Measurements from ENCODE around the gene OPN1MW3. TPM values are rescaled to one million over a fixed set of nuclear protein-coding genes. Genes with fewer than 3 reads are reported as not detected.
A peak's percentile ranks its signal among the peaks of the same experiment; 100 is the strongest.
"Not testable (repeated sequence)": the region's sequence is repeated elsewhere in the genome, so short reads cannot be mapped to it uniquely, and the experiment has no call there.

Gene OPN1MW3
- total RNA-seq, 2 experiments from 2014 or later = not detected

DNA sequence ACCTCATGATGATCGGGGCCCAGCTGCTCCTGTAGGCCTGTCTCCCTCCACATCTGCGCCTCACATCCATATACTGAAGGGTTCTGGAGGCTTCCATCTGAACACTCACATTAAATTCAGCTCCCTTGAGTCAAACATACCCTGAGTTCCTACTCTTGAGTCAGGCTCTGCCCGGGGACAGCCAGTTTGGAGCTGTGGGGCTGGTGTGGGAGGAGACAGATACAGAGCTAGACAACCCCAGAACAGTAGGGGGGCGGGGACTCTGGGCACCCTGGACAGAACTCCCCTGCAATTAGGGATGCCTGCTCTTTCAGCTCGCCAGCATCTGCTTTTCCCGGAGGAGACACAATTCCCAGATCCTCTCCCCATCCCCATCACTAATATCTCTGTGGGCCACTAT, 5.7 kb downstream of the OPN1MW3 start:
- H3K36me3 Mint-ChIP-seq; H3K27me3 Mint-ChIP-seq; H3K9me3 Mint-ChIP-seq (ENCODE audit: low read depth); H3K4me3 Mint-ChIP-seq; DNase-seq; H3K27ac Mint-ChIP-seq; ATAC-seq; H3K4me1 Mint-ChIP-seq; CTCF ChIA-PET: not testable (repeated sequence)

DNA sequence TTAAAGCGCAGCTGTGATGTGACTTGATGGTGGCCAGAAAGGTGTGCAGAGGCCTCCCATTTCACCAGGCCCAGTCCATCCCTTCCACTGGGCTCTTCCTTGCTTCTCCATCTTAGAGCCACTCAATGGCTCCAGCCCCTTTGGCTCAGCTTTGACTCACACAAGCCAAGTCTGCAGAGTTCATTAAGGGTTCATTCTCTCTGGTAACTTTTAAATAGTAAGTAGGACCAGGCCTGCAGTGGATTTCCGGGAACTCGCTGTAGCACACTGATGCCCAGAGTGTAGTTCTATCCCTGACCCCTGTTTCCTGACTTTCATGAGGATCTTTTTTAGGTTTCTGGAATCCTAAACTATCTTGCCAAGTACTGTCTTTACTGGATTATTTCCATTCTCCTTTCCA, 11.9 kb downstream of the OPN1MW3 start:
- CTCF ChIA-PET; H3K36me3 Mint-ChIP-seq; H3K4me3 Mint-ChIP-seq; H3K9me3 Mint-ChIP-seq (ENCODE audit: low read depth); DNase-seq; ATAC-seq; H3K27me3 Mint-ChIP-seq; H3K4me1 Mint-ChIP-seq; H3K27ac Mint-ChIP-seq: not testable (repeated sequence)

DNA sequence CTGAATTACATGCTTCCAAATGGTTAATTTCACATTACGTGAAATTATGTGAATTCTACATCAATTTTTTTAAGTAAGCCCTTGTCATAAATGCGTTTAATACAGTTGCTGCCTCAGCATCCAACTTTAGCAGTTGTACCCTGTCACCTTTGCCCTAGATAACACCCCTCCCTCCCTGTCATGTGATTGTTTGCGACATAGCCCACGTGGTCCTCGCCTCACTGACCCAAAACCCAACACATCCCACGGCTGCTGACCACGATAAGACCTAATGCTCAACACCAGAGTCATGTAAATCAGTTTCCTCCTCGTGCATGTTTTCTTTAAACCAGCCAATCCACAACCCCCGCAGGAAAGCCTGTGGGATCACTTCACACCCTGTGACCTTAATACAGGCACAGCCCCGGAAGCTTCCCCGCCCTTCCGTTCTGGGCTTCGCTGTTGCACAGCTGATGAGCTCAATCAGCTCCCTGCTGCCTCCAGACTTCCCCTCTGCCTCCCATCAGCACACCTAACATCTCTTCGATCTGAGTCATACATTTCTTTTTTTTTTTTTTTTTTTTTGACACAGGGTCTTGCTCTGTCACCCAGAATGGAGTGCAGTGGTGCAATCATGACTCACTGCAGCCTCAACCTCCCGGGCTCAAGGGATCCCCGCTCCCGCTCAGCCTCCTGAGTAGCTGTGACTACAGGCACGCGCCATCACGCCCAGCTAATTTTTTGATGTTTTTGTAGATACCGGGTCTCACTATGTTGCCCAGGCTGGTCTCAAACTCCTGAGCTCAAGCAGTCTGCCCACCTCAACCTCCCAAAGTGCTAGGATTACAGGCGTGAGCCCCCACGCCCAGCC, 27.3 kb downstream of the OPN1MW3 start:
- H3K4me3 Mint-ChIP-seq; CTCF ChIA-PET; H3K9me3 Mint-ChIP-seq (ENCODE audit: low read depth); DNase-seq; H3K27ac Mint-ChIP-seq; H3K36me3 Mint-ChIP-seq; H3K4me1 Mint-ChIP-seq; H3K27me3 Mint-ChIP-seq: not testable (repeated sequence)
- ATAC-seq = peak; percentile 98

DNA sequence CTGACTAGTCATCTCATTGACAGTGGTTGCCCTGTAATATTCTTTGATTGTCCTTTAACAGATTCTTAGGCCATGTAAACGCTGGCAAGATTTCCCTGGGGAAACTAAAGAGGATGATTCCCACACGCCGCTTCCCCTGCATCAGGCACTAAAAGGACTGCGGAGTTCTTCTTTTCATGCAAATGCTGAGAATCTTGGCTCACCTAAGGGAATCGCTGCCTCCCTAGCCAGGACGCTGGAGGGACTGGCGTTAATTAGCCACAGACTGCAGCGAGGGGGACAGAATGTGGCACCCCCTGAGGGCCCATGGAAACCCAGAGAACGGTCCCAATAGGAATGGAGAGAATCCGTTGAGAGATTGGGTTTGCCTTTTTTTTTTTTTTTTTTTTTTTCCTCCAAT, 29.0 kb downstream of the OPN1MW3 start:
- ATAC-seq; H3K4me3 Mint-ChIP-seq; H3K27ac Mint-ChIP-seq; H3K36me3 Mint-ChIP-seq; CTCF ChIA-PET; H3K9me3 Mint-ChIP-seq (ENCODE audit: low read depth); H3K27me3 Mint-ChIP-seq; H3K4me1 Mint-ChIP-seq; DNase-seq: not testable (repeated sequence)

DNA sequence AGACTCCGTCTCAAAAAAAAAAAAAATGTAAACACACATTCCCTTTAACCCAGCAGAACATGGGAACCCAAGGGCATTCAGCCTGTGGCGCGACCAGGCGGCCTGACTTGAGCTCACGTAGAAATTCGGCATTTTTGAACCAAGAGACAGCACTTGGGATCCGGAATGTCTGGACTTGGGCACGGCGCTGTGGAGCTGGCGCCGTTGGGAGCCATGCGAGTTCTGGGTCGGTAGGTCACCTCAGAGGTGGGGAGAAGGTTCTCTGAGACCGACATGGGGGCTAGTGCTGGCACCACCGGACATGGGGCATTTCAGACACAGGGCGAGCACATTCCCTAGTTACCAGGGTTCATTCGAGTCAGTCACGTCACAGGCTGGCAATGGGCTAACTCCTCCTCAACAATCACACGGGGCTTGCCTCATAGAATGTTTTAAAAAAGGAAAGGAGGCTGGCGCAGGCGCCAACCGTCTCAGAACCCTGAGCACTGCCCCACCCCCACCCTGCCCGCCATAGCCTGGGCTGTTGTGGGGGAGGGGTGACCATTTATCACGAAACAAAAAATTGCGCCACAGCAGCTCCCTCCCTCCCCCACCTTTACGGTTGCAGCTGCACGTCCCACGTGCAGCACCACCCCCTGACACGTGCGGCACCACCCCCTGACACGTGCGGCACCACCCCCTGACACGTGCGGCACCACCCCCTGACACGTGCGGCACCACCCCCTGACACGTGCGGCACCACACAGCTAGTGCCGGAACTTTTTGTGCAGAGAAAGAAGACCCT, 37.6 kb downstream of the OPN1MW3 start, which contains the start of gene TEX28:
TSS of gene TEX28 (minus strand) at position 334 of the 784 bp plus-strand sequence. CDS start 3,007 bp downstream, outside the sequence.
- CTCF ChIA-PET = interaction anchor here (1.0 kb wide), 1 partner anchor 281 kb away, joined by 3 read pairs; no protein-coding TSS in a partner anchor
- H3K4me1 Mint-ChIP-seq = no peaks in the 10 kb centered on the region
- H3K27ac Mint-ChIP-seq = no peak within 1 kb of the TSS
- no peaks in the 10 kb centered on the region for H3K36me3 Mint-ChIP-seq
- no peak for ATAC-seq
- no peaks in the 10 kb centered on the region for H3K9me3 Mint-ChIP-seq (ENCODE audit: low read depth)
- no peaks in the 10 kb centered on the region for H3K27me3 Mint-ChIP-seq
- DNase-seq = no peak
- no peak within 1 kb of the TSS for H3K4me3 Mint-ChIP-seq

DNA sequence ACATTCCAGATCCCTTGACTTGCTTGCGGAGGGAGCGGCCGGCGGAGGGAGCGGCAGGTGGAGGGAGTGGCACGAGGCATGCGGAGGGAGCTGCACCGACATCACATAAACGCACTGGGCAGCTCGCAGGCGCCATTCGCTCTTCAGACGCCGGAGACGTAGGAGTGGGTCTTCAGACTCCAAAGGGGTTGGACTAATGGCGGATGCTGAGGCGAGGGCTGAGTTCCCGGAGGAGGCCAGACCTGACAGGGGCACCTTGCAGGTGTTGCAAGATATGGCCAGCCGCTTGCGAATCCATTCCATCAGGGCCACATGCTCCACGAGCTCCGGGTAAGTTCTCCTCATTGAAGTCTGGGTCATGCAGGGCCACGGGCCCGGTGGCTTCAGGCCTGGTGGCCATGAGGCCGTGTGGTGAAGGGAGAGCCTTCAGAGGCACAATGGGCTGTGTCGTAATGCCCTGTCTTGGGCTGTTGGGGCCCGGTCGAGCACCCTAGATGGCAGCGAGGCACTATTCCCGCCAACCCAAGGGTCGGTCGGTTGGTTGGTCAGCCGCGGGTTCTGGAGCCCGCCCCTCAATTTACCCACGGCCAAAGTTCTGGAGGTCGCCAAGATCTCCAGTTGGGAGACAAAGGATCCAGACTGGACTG, 38.4 kb downstream of the OPN1MW3 start, which contains the start of gene TKTL1:
TSS of gene TKTL1 (plus strand) at position 132 of the 647 bp plus-strand sequence. CDS start at position 197, 65 bp downstream.
- H3K27ac Mint-ChIP-seq = no peak within 1 kb of the TSS
- CTCF ChIA-PET = interaction anchor here (1.0 kb wide), 1 partner anchor 282 kb away, joined by 3 read pairs; no protein-coding TSS in a partner anchor
- ATAC-seq = no peak
- no peaks in the 10 kb centered on the region for H3K9me3 Mint-ChIP-seq (ENCODE audit: low read depth)
- H3K4me1 Mint-ChIP-seq = no peaks in the 10 kb centered on the region
- H3K4me3 Mint-ChIP-seq = no peak within 1 kb of the TSS
- DNase-seq = no peak
- H3K36me3 Mint-ChIP-seq = no peaks in the 10 kb centered on the region
- H3K27me3 Mint-ChIP-seq = no peaks in the 10 kb centered on the region

DNA sequence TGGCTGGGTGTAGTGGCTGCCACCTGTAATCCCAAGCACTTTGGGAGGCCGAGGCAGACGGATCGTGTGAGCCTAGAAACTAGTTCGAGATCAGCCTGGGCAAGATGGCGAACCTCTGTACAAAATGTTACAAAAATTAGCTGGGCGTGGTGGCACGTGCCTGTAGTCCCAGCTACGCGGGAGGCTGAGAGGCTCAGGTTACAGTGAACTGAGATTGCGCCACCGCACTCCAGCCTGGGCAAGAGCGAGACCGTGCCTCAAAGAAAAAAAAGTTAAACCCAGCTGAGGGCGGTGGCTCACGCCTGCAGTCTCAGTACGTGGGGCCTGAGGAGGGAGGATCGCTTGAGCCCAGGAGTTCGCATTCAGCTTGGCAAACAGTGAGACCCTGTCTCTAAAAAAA, 39.3 kb downstream of the OPN1MW3 start:
- no peaks in the 10 kb centered on the region for H3K27me3 Mint-ChIP-seq
- no peak overlapping the region for H3K4me3 Mint-ChIP-seq
- DNase-seq (no peak), ATAC-seq (no peak)
- no peaks in the 10 kb centered on the region for H3K4me1 Mint-ChIP-seq
- CTCF ChIA-PET = no interaction called here
- no peaks in the 10 kb centered on the region for H3K9me3 Mint-ChIP-seq (ENCODE audit: low read depth)
- H3K27ac Mint-ChIP-seq = no peak overlapping the region
- H3K36me3 Mint-ChIP-seq = no peaks in the 10 kb centered on the region

DNA sequence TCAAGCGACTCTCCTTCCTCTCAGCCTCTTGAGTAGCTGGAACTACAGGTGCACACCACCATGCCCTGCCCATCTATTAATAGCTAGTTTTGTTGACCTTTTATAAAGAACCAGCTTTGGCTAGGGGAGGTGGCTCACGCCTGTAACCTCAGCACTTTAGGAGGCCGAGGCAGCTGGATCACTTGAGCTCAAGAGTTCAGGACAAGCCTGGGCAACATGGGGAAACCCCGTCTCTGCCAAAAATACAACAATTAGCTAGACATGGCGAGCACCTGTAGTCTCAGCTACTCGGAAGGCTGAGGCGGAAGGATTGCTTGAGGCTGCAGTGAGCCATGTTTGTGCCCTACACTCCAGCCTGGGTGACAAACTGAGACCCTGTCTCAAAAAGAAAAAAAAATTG, 40.9 kb downstream of the OPN1MW3 start:
- Mint-ChIP-seq H3K4me1 (no peaks in the 10 kb centered on the region), H3K9me3 (ENCODE audit: low read depth) (no peaks in the 10 kb centered on the region), H3K36me3 (no peaks in the 10 kb centered on the region), H3K27ac (no peak overlapping the region), H3K27me3 (no peaks in the 10 kb centered on the region), H3K4me3 (no peak overlapping the region)
- ATAC-seq (no peak), DNase-seq (no peak)
- CTCF ChIA-PET = interaction anchor here (2.3 kb wide), 1 partner anchor 10 kb away, joined by 7 read pairs; no protein-coding TSS in a partner anchor

DNA sequence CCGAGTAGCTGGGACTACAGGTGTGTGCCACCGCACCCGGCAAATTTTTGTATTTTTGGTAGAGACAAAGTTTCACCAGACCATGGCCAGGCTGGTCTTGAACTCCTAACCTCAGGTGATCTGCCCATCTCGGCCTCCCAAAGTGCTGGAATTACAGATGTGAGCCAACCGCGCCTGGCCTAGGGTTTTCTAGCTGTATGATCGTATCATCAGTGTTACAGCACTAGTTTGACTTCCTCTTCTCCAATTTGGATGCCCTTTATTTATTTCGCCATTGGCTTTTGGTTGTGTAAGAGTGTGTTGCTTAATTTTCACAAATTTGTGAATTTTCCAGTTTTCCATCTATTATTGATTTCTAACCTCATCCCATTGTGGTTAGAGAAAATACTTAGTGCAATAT, 43.4 kb downstream of the OPN1MW3 start:
- CTCF ChIA-PET = no interaction called here
- Mint-ChIP-seq H3K27me3 (no peaks in the 10 kb centered on the region), H3K27ac (no peak overlapping the region), H3K9me3 (ENCODE audit: low read depth) (no peaks in the 10 kb centered on the region), H3K4me3 (no peak overlapping the region), H3K36me3 (no peaks in the 10 kb centered on the region), H3K4me1 (no peaks in the 10 kb centered on the region)
- ATAC-seq (no peak), DNase-seq (no peak)

DNA sequence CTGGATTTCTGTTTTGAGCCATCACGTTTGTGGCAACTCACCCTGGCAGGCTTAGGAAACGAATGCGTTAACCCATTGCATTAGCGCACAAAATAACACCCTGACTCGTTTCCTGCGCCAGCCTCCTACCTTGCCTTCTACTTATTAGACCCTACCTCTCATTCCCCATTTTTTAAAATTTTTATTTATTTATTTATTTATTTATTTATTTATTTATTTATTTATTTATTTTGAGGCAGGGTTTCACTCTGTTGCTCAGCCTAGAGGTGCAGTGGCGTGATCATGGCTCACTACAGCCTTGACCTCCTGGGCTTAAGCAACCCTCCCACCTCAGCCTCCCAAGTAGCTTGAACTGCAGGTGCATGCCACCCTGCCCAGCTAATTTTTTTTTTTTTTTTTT, 45.6 kb downstream of the OPN1MW3 start:
- H3K4me1 Mint-ChIP-seq; H3K4me3 Mint-ChIP-seq; H3K27ac Mint-ChIP-seq; H3K27me3 Mint-ChIP-seq; DNase-seq; ATAC-seq; H3K36me3 Mint-ChIP-seq; CTCF ChIA-PET; H3K9me3 Mint-ChIP-seq (ENCODE audit: low read depth): not testable (repeated sequence)

DNA sequence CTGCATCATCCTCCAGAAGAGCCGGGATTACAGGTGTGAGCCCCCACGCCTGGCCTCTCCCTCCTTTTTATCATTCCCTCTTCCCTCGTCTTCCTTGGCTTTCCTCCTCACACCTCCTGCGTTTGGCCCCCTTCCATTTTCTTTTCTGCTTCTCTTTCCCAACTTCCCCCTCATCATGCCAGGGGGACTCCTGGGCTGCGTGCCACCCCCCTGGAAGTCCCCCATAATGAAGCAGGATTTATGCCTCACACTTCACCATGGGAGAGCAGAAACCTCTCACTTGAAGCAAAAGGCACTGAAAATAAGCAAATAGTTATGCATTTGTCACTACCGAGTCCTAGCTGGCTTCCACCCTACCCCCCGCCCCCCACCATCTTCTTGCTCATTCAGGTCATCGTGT, 46.1 kb downstream of the OPN1MW3 start:
- no peaks in the 10 kb centered on the region for H3K27me3 Mint-ChIP-seq
- H3K9me3 Mint-ChIP-seq (ENCODE audit: low read depth) = no peaks in the 10 kb centered on the region
- H3K27ac Mint-ChIP-seq = no peak overlapping the region
- DNase-seq (no peak), ATAC-seq (no peak)
- H3K4me1 Mint-ChIP-seq = peaks cover 13% of the 10 kb centered on the region
- CTCF ChIA-PET = interaction anchor here (0.5 kb wide), 1 partner anchor 211 kb away, joined by 3 read pairs; no protein-coding TSS in a partner anchor
- no peaks in the 10 kb centered on the region for H3K36me3 Mint-ChIP-seq
- no peak overlapping the region for H3K4me3 Mint-ChIP-seq

DNA sequence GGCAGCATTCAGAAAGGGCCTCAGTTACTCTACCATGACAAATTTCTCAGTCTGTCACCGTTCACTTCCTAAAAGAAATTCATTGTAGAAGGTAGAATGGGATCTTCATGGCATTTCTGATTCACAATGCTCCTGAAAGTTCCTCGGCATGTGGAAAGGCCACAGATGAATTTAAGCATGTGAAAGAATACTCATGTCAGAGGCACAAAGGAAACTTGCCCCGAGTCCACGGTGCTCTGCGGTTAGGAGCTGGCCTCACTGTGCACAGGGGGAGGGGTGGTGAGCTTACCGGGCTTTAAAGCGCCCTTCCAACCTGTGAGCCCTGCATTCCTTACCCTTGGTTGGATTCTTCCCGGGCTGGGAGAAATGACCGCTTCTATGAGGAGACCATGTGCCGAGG, 47.5 kb downstream of the OPN1MW3 start:
- Mint-ChIP-seq H3K27ac (no peak overlapping the region), H3K4me1 (peaks cover 20% of the 10 kb centered on the region), H3K36me3 (no peaks in the 10 kb centered on the region), H3K4me3 (no peak overlapping the region), H3K27me3 (no peaks in the 10 kb centered on the region), H3K9me3 (ENCODE audit: low read depth) (no peaks in the 10 kb centered on the region)
- DNase-seq (no peak), ATAC-seq (no peak)
- CTCF ChIA-PET = no interaction called here

DNA sequence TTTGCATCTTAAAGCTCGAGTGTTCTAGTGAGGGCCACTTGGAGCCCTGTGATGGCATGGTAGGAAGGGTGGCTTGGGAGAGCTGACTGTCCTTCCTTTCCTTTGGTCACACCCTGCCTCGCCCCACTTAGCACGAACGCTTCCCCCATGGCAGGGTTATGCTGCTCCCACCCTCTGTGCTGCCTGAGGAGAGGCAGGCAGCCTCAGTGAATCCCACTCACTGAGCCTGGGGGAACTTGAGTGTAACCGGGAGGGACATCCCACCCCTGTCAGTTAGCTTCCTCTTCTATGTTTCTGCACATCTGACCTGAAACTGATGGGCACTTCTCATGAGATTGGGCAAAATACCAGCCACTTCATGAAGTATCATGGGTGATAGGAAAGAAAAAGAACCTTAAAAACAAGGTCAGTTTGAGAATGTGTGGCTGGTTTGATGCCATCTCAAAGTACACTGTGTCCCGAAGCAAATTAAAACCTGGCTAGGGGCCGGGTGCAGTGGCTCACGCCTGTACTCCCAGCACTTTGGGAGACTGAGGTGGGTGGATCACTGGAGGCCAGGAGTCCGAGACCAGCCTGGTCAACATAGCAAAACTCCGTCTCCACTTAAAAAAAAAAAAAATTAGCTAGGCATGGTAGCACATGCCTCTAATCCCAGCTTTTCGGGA, 48.3 kb downstream of the OPN1MW3 start:
- Mint-ChIP-seq H3K9me3 (ENCODE audit: low read depth) (no peaks in the 10 kb centered on the region), H3K36me3 (no peaks in the 10 kb centered on the region), H3K27ac (no peak overlapping the region), H3K4me3 (no peak overlapping the region), H3K27me3 (no peaks in the 10 kb centered on the region), H3K4me1 (peaks cover 26% of the 10 kb centered on the region)
- CTCF ChIA-PET = no interaction called here
- ATAC-seq (no peak), DNase-seq (no peak)

All from activated CD8-positive, alpha-beta memory T cell treated with anti-CD3 and anti-CD28 coated beads, Interleukin-2, amount 10 ng/mL, durations not matched to agents 7 days and 5 days (primary cell).